GM18519 (cell line): ENCODE results near the gene NAALADL2.
"Not testable (repeated sequence)": the region's sequence is repeated elsewhere in the genome, so short reads cannot be mapped to it uniquely, and the experiment has no call there.

ENCODE experiments used
- ATAC-seq: cut with Tn5 transposase; IDR thresholded peaks from one replicate; pipeline ENCODE4 v1.9.1; 2021; ENCODE audit warnings: mild to moderate bottlenecking, moderate library complexity; ENCODE audit not compliant: unreplicated experiment, low FRiP score

The NAALADL2 gene

GRCh38 chr3:175777495-175777894, 918.4 kb downstream of the NAALADL2 start:
- no peak for ATAC-seq

GRCh38 chr3:175777965-175778364, 918.8 kb downstream of the NAALADL2 start:
- no peak for ATAC-seq

GRCh38 chr3:175778994-175779393, 919.9 kb downstream of the NAALADL2 start:
- ATAC-seq = no peak

- ATAC-seq = not testable (repeated sequence)
Measured at GRCh38 chr3:175787109-175787508, 928.0 kb downstream of the NAALADL2 start.

GRCh38 chr3:175792245-175792644, 933.1 kb downstream of the NAALADL2 start:
- ATAC-seq = no peak

- ATAC-seq = no peak
Measured at GRCh38 chr3:175798326-175798725, 939.2 kb downstream of the NAALADL2 start.

GRCh38 chr3:175805825-175806224, 946.7 kb downstream of the NAALADL2 start:
- ATAC-seq = no peak

GRCh38 chr3:175807175-175807574, 948.0 kb downstream of the NAALADL2 start:
- ATAC-seq = no peak

GRCh38 chr3:175818811-175819464, 959.8 kb downstream of the NAALADL2 start:
- no peak for ATAC-seq

GRCh38 chr3:175822766-175823491, 963.8 kb downstream of the NAALADL2 start:
- not testable (repeated sequence) for ATAC-seq

GRCh38 chr3:175825016-175825580, 966.0 kb downstream of the NAALADL2 start:
- ATAC-seq = not testable (repeated sequence)

- no peak for ATAC-seq
Measured at GRCh38 chr3:175826759-175827158, 967.6 kb downstream of the NAALADL2 start.

GRCh38 chr3:175829809-175830208, 970.7 kb downstream of the NAALADL2 start:
- not testable (repeated sequence) for ATAC-seq

GRCh38 chr3:175835763-175836162, 976.6 kb downstream of the NAALADL2 start:
- ATAC-seq = not testable (repeated sequence)

- ATAC-seq = no peak
Measured at GRCh38 chr3:175836617-175837016, 977.5 kb downstream of the NAALADL2 start.

- no peak for ATAC-seq
Measured at GRCh38 chr3:175837962-175838361, 978.8 kb downstream of the NAALADL2 start.

- ATAC-seq = no peak
Measured at GRCh38 chr3:175839366-175840005, 980.4 kb downstream of the NAALADL2 start.

- ATAC-seq = no peak
Measured at GRCh38 chr3:175851541-175851940, 992.4 kb downstream of the NAALADL2 start.

- ATAC-seq = no peak
Measured at GRCh38 chr3:175852560-175852959, 993.4 kb downstream of the NAALADL2 start.

GRCh38 chr3:175857666-175858270, 998.6 kb downstream of the NAALADL2 start:
- no peak for ATAC-seq
